Myocyte (in vitro differentiated cells): ENCODE data around the gene ZSWIM6. TPM values are rescaled to one million over a fixed set of nuclear protein-coding genes. Genes with fewer than 3 reads are reported as not detected.

Experiments used
- DNase-seq: peaks from one replicate; pipeline ENCODE4 v3.0.0-alpha.2; 2012; ENCODE audit warnings: low read depth
- total RNA-seq: library from RNA; depleted of rRNA; stranded (reverse); fragments of >200 nt; gene quantifications from 2 replicates; pipeline ENCODE4 v1.2.3, GENCODE V29; 2014

ZSWIM6 gene
- total RNA-seq, 1 donor from 2014 or later: 9.7 TPM

GRCh38 chr5:61472172-61472958, 140.3 kb downstream of the ZSWIM6 start:
- no peak for DNase-seq

- DNase-seq: no peak
Measured at GRCh38 chr5:61474746-61475145, 142.7 kb downstream of the ZSWIM6 start.

GRCh38 chr5:61477788-61478187, 145.7 kb downstream of the ZSWIM6 start:
- DNase-seq: no peak

- no peak for DNase-seq
Measured at GRCh38 chr5:61479850-61480614, 148.0 kb downstream of the ZSWIM6 start.

- DNase-seq: no peak
Measured at GRCh38 chr5:61482980-61483379, 150.9 kb downstream of the ZSWIM6 start.

- peak; percentile 29 for DNase-seq
Measured at GRCh38 chr5:61486476-61486875, 154.4 kb downstream of the ZSWIM6 start.

GRCh38 chr5:61489574-61489973, 157.5 kb downstream of the ZSWIM6 start:
- DNase-seq: no peak

- DNase-seq: no peak
Measured at GRCh38 chr5:61491861-61492260, 159.8 kb downstream of the ZSWIM6 start.

- DNase-seq: no peak
Measured at GRCh38 chr5:61493973-61494372, 161.9 kb downstream of the ZSWIM6 start.

GRCh38 chr5:61496446-61496845, 164.4 kb downstream of the ZSWIM6 start:
- DNase-seq: no peak

GRCh38 chr5:61496860-61497259, 164.8 kb downstream of the ZSWIM6 start:
- no peak for DNase-seq

GRCh38 chr5:61498121-61498520, 166.1 kb downstream of the ZSWIM6 start:
- DNase-seq: no peak

GRCh38 chr5:61501971-61502370, 169.9 kb downstream of the ZSWIM6 start:
- no peak for DNase-seq

GRCh38 chr5:61504143-61504770, 172.2 kb downstream of the ZSWIM6 start:
- no peak for DNase-seq

GRCh38 chr5:61505281-61505680, 173.2 kb downstream of the ZSWIM6 start:
- DNase-seq: no peak

GRCh38 chr5:61507232-61507631, 175.2 kb downstream of the ZSWIM6 start:
- DNase-seq: no peak

GRCh38 chr5:61516946-61517345, 184.9 kb downstream of the ZSWIM6 start:
- DNase-seq: no peak

GRCh38 chr5:61519728-61520277, 187.7 kb downstream of the ZSWIM6 start:
- DNase-seq: no peak

- no peak for DNase-seq
Measured at GRCh38 chr5:61523073-61523472, 191.0 kb downstream of the ZSWIM6 start.

GRCh38 chr5:61523997-61524396, 191.9 kb downstream of the ZSWIM6 start:
- no peak for DNase-seq

GRCh38 chr5:61525512-61526206, 193.6 kb downstream of the ZSWIM6 start:
- DNase-seq: no peak
